WI38 (cell line): ENCODE data around the gene PITPNB.

ENCODE experiments used
- H3K4me3 ChIP-seq: 2 replicates; pipeline ENCODE4 v1.5.1; 2011; ENCODE audit warnings: low read depth, mild to moderate bottlenecking, control low read depth, low read length
- CTCF ChIP-seq: IDR thresholded peaks from 2 replicates; pipeline ENCODE4 v1.5.1; 2012; ENCODE audit warnings: low read depth, mild to moderate bottlenecking, control low read depth, low read length

PITPNB gene

GRCh38 chr22:27834364-27835185 is 84.5 kb downstream of the PITPNB start:
- no peak overlapping the region for H3K4me3 ChIP-seq
- TF ChIP-seq CTCF = no peak

DNA sequence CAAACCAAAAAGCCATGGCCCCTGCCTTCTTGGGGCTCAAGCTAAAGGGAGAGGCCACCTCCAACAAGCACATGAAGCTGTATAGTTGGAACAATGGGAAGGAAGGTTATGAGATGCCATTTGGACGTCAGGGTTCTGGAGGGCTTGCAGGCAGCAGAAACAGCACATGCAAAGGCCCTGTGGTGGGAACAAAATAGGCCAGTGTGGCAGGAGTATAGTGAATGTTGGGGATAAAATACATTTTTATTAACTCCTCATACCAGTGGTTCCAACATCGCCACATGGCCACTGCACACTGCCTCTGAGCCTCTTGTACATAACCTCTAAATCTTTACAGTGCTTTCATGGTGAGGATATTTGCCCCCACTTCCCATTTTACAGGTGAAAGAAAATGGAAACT is 85.3 kb downstream of the PITPNB start:
- no peak overlapping the region for H3K4me3 ChIP-seq
- no peak for TF ChIP-seq CTCF

DNA sequence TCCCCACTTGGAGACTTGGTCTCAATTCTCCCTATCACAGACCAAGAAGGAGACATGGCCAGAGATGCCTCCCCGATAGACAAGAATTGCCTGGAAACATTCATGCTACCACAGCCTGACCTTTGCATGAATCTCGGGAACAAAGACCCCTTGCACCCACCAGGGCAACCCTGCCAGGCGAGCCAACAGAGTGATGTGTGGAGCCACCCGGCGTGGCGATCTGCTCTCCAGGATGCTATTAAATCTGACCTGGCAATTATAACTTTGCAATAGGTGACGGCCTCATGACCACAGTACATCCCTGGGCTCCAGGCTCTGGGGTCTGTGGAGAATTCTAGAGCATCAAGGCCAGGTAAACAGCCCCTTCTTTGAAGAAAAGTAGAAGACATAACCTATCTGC is 86.5 kb downstream of the PITPNB start:
- no peak for TF ChIP-seq CTCF
- no peak overlapping the region for H3K4me3 ChIP-seq

- H3K4me3 ChIP-seq = no peak overlapping the region
- no peak for TF ChIP-seq CTCF
Measured at GRCh38 chr22:27829620-27830019, 89.4 kb downstream of the PITPNB start.

GRCh38 chr22:27827604-27828587 is 91.2 kb downstream of the PITPNB start:
- H3K4me3 ChIP-seq = no peak overlapping the region
- no peak for TF ChIP-seq CTCF

DNA sequence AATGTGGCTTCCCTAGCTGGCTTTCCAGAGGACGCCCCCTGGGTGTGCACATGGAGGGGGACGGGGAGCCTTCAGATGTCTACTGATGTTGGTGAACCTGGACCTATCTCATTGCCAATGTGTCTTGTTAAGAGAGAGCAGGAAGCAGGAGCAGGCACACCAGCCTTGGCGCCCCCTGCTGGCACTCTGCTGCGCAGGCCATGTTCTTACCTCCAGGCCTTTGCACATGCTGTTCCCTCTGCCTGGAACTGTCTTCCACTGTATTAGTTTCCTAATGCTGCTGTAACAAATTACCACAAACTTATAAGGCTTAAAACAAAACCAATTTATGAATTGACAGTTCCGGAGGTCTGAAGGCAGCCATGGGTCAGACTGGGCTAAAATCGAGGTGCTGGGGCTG is 93.9 kb downstream of the PITPNB start:
- no peak overlapping the region for H3K4me3 ChIP-seq
- peak; percentile 15; the same call in 1 of the 2 replicates for TF ChIP-seq CTCF
